ENCODE measurements around the gene SRGAP3. TPM values are rescaled to one million over a fixed set of nuclear protein-coding genes. Genes with fewer than 3 reads are reported as not detected.

Gene SRGAP3
- total and polyA plus RNA-seq, 10 of the 15 experiments (the other 5 are each of a cell fraction or from before 2014, with no cell fraction given) = 0.32 to 1.7 (median 0.99) TPM

- no TSS peak for BruUV-seq (replicated peaks)
- FAIRE-seq (peak; percentile 52), ATAC-seq (peak; percentile 98), DNase-seq (ENCODE audit: low read depth, low spot score) (no peak)
- H4K20me1 ChIP-seq (ENCODE audit: control insufficient read depth, insufficient read depth) = no peaks in the 10 kb centered on the region
- no peaks in the 10 kb centered on the region for H3K9me3 ChIP-seq (replicated peaks; ENCODE audit: control insufficient read depth, insufficient read depth, low read length)
- no peaks in the 10 kb centered on the region for H3K36me3 ChIP-seq (ENCODE audit: control insufficient read depth in 2 of 2, insufficient read depth in 2 of 2, low read length in 1 of 2)
- intact Hi-C loops (cut with micrococcal nuclease; ENCODE audit: unreplicated experiment) = loop anchor here (1.0 kb wide), 2 partner anchors 79 to 314 kb away; no protein-coding TSS in a partner anchor
- RAD21 ChIA-PET (ENCODE audit: unreplicated experiment) = interaction anchor here (0.6 to 1.8 kb wide), 5 partner anchors 76 to 317 kb away, joined by 3 to 7 read pairs (median 4); no protein-coding TSS in a partner anchor
- 32% methylated on average over 15 of the region's 15 CpGs for WGBS (ENCODE audit: insufficient coverage, insufficient replicate concordance, low lambda C conversion rate, missing lambda C conversion rate)
- no peak overlapping the region for H3K4me2 ChIP-seq (ENCODE audit: control insufficient read depth, insufficient read depth)
- H3K27me3 ChIP-seq (replicated peaks in 1 of 2; ENCODE audit: control insufficient read depth in 2 of 2, insufficient read depth in 2 of 2, low read length in 1 of 2) = no peaks in the 10 kb centered on the region
- SMC1A ChIA-PET (ENCODE audit: uncharacterized antibody, unreplicated experiment) = interaction anchor here (0.6 to 2.5 kb wide), 12 partner anchors 11 to 316 kb away, joined by 3 to 10 read pairs (median 4); partner anchors contain the start of genes OXTR and SRGAP3
- H3K79me2 ChIP-seq (ENCODE audit: control insufficient read depth, insufficient read depth, low read length) = no peaks in the 10 kb centered on the region
- no peak overlapping the region for H3K9ac ChIP-seq (ENCODE audit: control insufficient read depth, insufficient read depth, low read length)
- H3K4me1 ChIP-seq (ENCODE audit: control insufficient read depth, insufficient read depth, low read length) = no peaks in the 10 kb centered on the region
- CTCF ChIA-PET = interaction anchor here (0.6 to 4.6 kb wide), 19 partner anchors 9 to 315 kb away, joined by 3 to 56 read pairs (median 5); partner anchors contain the start of gene SRGAP3
- H3K27ac ChIP-seq (ENCODE audit: control insufficient read depth, insufficient read depth) = no peak overlapping the region
- TF ChIP-seq ZNF207 (IDR thresholded peaks at IDR 0.05; ENCODE audit: borderline replicate concordance) = no peak
- peak; percentile 90 for TF ChIP-seq SMC3 (IDR thresholded peaks at IDR 0.05; ENCODE audit: borderline replicate concordance, low read length)
- no peak for TF ChIP-seq SIX5 (IDR thresholded peaks at IDR 0.05; ENCODE audit: low read depth, low read length, severe bottlenecking)
- TF ChIP-seq, protein P1, sequence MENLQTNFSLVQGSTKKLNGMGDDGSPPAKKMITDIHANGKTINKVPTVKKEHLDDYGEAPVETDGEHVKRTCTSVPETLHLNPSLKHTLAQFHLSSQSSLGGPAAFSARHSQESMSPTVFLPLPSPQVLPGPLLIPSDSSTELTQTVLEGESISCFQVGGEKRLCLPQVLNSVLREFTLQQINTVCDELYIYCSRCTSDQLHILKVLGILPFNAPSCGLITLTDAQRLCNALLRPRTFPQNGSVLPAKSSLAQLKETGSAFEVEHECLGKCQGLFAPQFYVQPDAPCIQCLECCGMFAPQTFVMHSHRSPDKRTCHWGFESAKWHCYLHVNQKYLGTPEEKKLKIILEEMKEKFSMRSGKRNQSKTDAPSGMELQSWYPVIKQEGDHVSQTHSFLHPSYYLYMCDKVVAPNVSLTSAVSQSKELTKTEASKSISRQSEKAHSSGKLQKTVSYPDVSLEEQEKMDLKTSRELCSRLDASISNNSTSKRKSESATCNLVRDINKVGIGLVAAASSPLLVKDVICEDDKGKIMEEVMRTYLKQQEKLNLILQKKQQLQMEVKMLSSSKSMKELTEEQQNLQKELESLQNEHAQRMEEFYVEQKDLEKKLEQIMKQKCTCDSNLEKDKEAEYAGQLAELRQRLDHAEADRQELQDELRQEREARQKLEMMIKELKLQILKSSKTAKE (IDR thresholded peaks at IDR 0.05; ENCODE audit: low read depth, poor library complexity, severe bottlenecking) = no peak
- TF ChIP-seq RBBP5 (conservative IDR thresholded peaks at IDR 0.05) = no peak
- 0 out of 2 replicates have a peak, but pooled peaks have one; percentile 30 for TF ChIP-seq YY1 (IDR thresholded peaks at IDR 0.05; ENCODE audit: low read depth, low read length)
- TF ChIP-seq SIN3A (IDR thresholded peaks at IDR 0.05; ENCODE audit: low read depth, low read length) = no peak
- TF ChIP-seq CTCF (IDR thresholded peaks at IDR 0.05 in 2 of 3, conservative IDR thresholded peaks at IDR 0.05 in 1 of 3; ENCODE audit: control insufficient read depth in 2 of 3, extremely low read depth in 1 of 3, insufficient read depth in 1 of 3, low read depth in 3 of 3, low read length in 3 of 3) = peak; percentile 59 to 85 (median 79)
- TF ChIP-seq RAD21 (IDR thresholded peaks at IDR 0.05; ENCODE audit: insufficient read depth, low read depth, low read length) = peak; percentile 81
- no peak for TF ChIP-seq SP1 (IDR thresholded peaks at IDR 0.05; ENCODE audit: low read depth, low read length)
- TF ChIP-seq EED (IDR thresholded peaks at IDR 0.05; ENCODE audit: low read depth) = no peak
- no peak overlapping the region for H3K4me3 ChIP-seq
- POLR2A ChIA-PET = interaction anchor here (0.7 kb wide), 1 partner anchor 39 kb away, joined by 7 read pairs; no protein-coding TSS in a partner anchor
- H2AFZ ChIP-seq (ENCODE audit: control insufficient read depth, low read depth, low read length) = no peak overlapping the region; the same call in 1 of the 2 replicates
- in situ Hi-C loops (cut with MboI) = no loop called here
Observed at GRCh38 chr3:8987645-8988383, 261.6 kb downstream of the SRGAP3 start.
